HG03575 (cell line): ENCODE measurements around the gene MC5R.
"Not testable (repeated sequence)": the region's sequence is repeated elsewhere in the genome, so short reads cannot be mapped to it uniquely, and the experiment has no call there.

Source experiments
- ATAC-seq: cut with Tn5 transposase; IDR thresholded peaks from one replicate; pipeline ENCODE4 v1.9.1; 2021; ENCODE audit not compliant: unreplicated experiment, insufficient number of reproducible peaks, low FRiP score; ENCODE audit errors: extremely low read depth

MC5R gene

GRCh38 chr18:13834496-13835015 lies 10.6 kb downstream of the MC5R start:
- no peak for ATAC-seq

- ATAC-seq = no peak
Measured at GRCh38 chr18:13835202-13835601, 11.3 kb downstream of the MC5R start.

GRCh38 chr18:13836559-13836958 lies 12.6 kb downstream of the MC5R start:
- ATAC-seq = no peak

GRCh38 chr18:13849791-13850190 lies 25.8 kb downstream of the MC5R start:
- ATAC-seq = no peak

GRCh38 chr18:13862898-13863297 lies 38.9 kb downstream of the MC5R start:
- ATAC-seq = not testable (repeated sequence)

GRCh38 chr18:13868501-13869271 lies 44.7 kb downstream of the MC5R start:
- ATAC-seq = no peak

- ATAC-seq = no peak
Measured at GRCh38 chr18:13871701-13872100, 47.8 kb downstream of the MC5R start.

GRCh38 chr18:13872373-13872772 lies 48.4 kb downstream of the MC5R start:
- ATAC-seq = no peak

GRCh38 chr18:13872932-13873331 lies 49.0 kb downstream of the MC5R start:
- no peak for ATAC-seq

GRCh38 chr18:13874558-13874957 lies 50.6 kb downstream of the MC5R start:
- no peak for ATAC-seq
